Tibial nerve (tissue), 4 donors: ENCODE data around the gene SLC25A52.

Experiments
- EP300 ChIP-seq, 2 donors: sonication (generic); formaldehyde crosslinking; IDR thresholded peaks; one replicate each; pipeline ENCODE4 v1.6.1; 2017; ENCODE audit warnings: antibody characterized with exemption in 2 of 2, mild to moderate bottlenecking in 1 of 2
- TF ChIP-seq, protein P1 (sequence below), 5 experiments: fragments of 200-600 bp in 3 of 5; fragments of 450-650 bp in 2 of 5; sonication (generic) in 3 of 5; IDR thresholded peaks; one replicate each; pipeline ENCODE4 v1.5.1; 2016 to 2019; ENCODE audit warnings: antibody characterized with exemption in 5 of 5, mild to moderate bottlenecking in 3 of 5, moderate library complexity in 2 of 5

DNA sequence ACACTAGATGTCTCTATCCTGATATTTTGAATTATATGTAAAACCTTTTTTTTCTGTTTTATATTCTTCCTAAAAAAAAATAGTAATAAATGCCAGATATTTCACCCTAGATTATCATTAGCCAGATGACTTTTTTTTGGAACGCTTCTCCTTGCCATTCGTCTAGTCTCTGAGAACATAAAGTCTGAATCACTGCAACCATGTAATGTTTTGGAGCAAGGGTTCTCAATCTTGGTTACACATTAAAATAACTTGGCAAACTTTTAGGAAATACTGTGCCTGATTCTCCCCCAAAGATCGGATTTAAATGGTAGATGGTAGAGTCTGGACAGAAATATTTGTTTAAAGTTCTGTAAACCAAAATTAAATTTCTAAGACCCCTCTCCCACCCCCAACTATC is 21.0 kb downstream of the SLC25A52 start:
- TF ChIP-seq, protein P1, sequence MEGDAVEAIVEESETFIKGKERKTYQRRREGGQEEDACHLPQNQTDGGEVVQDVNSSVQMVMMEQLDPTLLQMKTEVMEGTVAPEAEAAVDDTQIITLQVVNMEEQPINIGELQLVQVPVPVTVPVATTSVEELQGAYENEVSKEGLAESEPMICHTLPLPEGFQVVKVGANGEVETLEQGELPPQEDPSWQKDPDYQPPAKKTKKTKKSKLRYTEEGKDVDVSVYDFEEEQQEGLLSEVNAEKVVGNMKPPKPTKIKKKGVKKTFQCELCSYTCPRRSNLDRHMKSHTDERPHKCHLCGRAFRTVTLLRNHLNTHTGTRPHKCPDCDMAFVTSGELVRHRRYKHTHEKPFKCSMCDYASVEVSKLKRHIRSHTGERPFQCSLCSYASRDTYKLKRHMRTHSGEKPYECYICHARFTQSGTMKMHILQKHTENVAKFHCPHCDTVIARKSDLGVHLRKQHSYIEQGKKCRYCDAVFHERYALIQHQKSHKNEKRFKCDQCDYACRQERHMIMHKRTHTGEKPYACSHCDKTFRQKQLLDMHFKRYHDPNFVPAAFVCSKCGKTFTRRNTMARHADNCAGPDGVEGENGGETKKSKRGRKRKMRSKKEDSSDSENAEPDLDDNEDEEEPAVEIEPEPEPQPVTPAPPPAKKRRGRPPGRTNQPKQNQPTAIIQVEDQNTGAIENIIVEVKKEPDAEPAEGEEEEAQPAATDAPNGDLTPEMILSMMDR (IDR thresholded peaks at IDR 0.05): no peak
- no peak for TF ChIP-seq EP300 (IDR thresholded peaks at IDR 0.05)
